Measurements from ENCODE around the gene COL25A1.

DNA sequence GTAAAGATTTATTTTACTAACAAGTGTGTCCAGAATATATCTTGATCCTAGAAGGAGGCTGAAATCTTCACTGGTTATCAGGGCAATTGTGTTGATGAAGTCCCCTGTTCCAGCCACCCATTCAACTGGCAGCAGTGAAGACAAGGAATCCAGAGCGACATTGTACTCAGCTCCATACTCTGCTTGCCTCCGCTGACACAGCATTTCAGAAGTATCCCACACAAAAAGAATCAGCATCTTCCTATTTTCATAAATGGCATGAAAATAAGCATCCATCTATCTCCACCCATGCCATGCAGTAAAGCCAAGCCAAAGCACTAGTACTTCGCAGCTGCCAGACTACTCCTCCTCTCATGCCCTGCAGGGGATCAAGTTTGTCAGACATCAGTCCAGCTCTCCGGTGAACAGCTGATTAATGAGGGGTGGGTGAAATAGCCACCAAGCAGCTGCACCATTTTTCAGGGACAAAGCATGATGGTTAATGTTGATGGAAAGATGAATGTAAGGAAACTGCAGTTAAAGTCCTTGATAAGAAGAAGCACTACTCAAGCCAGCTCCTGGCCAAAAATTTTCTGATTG is 54.0 kb downstream of the COL25A1 start:
- TF ChIP-seq, protein P1, sequence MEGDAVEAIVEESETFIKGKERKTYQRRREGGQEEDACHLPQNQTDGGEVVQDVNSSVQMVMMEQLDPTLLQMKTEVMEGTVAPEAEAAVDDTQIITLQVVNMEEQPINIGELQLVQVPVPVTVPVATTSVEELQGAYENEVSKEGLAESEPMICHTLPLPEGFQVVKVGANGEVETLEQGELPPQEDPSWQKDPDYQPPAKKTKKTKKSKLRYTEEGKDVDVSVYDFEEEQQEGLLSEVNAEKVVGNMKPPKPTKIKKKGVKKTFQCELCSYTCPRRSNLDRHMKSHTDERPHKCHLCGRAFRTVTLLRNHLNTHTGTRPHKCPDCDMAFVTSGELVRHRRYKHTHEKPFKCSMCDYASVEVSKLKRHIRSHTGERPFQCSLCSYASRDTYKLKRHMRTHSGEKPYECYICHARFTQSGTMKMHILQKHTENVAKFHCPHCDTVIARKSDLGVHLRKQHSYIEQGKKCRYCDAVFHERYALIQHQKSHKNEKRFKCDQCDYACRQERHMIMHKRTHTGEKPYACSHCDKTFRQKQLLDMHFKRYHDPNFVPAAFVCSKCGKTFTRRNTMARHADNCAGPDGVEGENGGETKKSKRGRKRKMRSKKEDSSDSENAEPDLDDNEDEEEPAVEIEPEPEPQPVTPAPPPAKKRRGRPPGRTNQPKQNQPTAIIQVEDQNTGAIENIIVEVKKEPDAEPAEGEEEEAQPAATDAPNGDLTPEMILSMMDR (IDR thresholded peaks at IDR 0.05; ENCODE audit: low read depth, low read length): no peak
- TF ChIP-seq EZH2phosphoT487 (IDR thresholded peaks at IDR 0.05; ENCODE audit: low read depth): no peak
